Small intestine (tissue), 7 donors: Measurements from ENCODE around the gene ECHS1. TPM values are rescaled to one million over a fixed set of nuclear protein-coding genes. Genes with fewer than 3 reads are reported as not detected.
"Not testable (repeated sequence)": the region's sequence is repeated elsewhere in the genome, so short reads cannot be mapped to it uniquely, and the experiment has no call there.

Source experiments
- DNase-seq, 2 donors: peaks; one replicate each; pipeline versions ENCODE4 v3.0.0 to v3.0.0-alpha.2; 2013
- FAIRE-seq: peaks from 2 replicates; lab custom pipeline; 2012; peaks lifted over from hg19 to GRCh38; lab: Jason Lieb, UNC
- H3K27ac ChIP-seq, 3 donors: one replicate each; pipeline ENCODE4 v1.5.1; 2013; ENCODE audit warnings: low read length in 2 of 3, mild to moderate bottlenecking in 2 of 3, control low read depth in 1 of 3, inconsistent platforms in 1 of 3, low read depth in 1 of 3, moderate library complexity in 1 of 3
- H3K27me3 ChIP-seq, 3 donors: one replicate each; pipeline ENCODE4 v1.6.1; 2013; ENCODE audit warnings: low read length in 3 of 3, inconsistent platforms in 1 of 3; ENCODE audit not compliant: control insufficient read depth in 3 of 3, insufficient read depth in 3 of 3
- H3K36me3 ChIP-seq, 3 donors: one replicate each; pipeline ENCODE4 v1.6.1; 2013; ENCODE audit warnings: low read length in 3 of 3, inconsistent platforms in 1 of 3, low read depth in 1 of 3, mild to moderate bottlenecking in 1 of 3, moderate library complexity in 1 of 3; ENCODE audit not compliant: control insufficient read depth in 3 of 3, insufficient read depth in 2 of 3
- H3K4me1 ChIP-seq, 3 donors: one replicate each; pipeline ENCODE4 v1.6.1; 2013; ENCODE audit warnings: low read length in 2 of 3, inconsistent platforms in 1 of 3, low read depth in 1 of 3, mild to moderate bottlenecking in 1 of 3, moderate library complexity in 1 of 3; ENCODE audit not compliant: control insufficient read depth in 3 of 3, insufficient read depth in 2 of 3
- H3K4me3 ChIP-seq, 3 donors: one replicate each; pipeline ENCODE4 v1.5.1; 2013; ENCODE audit warnings: low read length in 3 of 3, control low read depth in 1 of 3, inconsistent platforms in 1 of 3, low read depth in 1 of 3, mild to moderate bottlenecking in 1 of 3, moderate library complexity in 1 of 3
- H3K9me3 ChIP-seq, 2 donors: one replicate each; pipeline ENCODE4 v1.6.1; 2013; ENCODE audit warnings: low read depth in 1 of 2, low read length in 1 of 2; ENCODE audit not compliant: control insufficient read depth in 2 of 2, insufficient read depth in 1 of 2
- WGBS, 3 donors: extraction: QIAGEN DNeasy Blood & Tissue Kit; methylation state at CpG; one replicate each; pipeline ENCODE4 v1.1.7; 2013; 5-methylcytosine and 5-hydroxymethylcytosine counted together
- polyA plus RNA-seq, 4 donors: library from polyadenylated mRNA; stranded (reverse) in 3 of 4; unstranded in 1 of 4; fragments of 200-250 nt in 3 of 4; fragments of 120-200 nt in 1 of 4; gene quantifications; one replicate each; pipeline versions ENCODE4 v1.2.1 to v1.2.3, GENCODE V29; 2013
- donor health status: healthy with polysubstance abuse.
- donor health status: control.
- donor health status: control.
- donor health status: Bipolar disorder and iron deficiency.
- donor health status: healthy.

ECHS1 gene
- polyA plus RNA-seq, 4 donors: 140 to 371 (median 225) TPM

DNA sequence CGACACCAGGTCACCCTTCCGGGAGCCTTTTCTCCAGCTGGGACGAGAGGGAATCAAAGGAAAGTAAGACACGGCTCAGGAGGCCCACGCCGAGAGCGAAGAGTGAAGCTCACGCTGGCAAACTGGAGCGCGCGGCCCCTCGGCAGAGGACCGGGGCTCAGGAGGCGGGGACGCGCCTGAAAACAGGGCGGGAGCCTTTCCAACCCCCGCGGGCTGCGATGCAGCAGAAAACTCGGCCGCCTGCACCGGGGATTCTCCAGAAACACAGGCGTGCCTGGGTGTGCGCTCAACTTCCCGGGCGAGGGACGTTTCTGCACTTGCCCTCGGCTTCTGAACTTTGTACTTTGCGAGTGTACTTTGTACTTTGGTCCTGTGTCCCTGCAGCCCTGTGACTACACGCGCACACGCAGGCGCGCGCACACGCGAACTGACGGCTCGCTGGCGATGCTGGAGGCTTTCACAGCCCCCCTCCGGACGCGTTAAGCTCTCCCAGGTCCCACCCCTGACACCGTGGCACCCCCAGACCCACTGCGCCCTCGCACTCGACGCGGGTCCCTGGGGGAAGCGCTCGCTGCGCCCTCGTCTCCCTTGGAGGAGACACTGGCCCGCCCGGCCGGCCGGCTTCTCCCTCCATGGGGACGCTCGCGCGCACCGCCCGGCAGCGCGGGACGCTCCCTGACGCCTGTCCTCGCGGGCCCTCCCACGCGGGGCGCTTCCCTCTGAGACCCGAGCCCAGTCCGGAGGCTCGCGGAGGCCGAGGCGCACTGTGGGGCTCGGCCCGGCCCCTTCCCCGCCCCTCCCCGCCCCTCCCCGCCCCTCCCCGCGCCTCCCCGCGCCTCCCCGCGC, 5.3 kb upstream of the ECHS1 start:
- Histone ChIP-seq H3K4me1 (peaks cover 0 to 13% (median 4%) of the 10 kb centered on the region in 3 donors), H3K4me3 (peak overlapping the region; percentile 36 to 81 (median 62)), H3K27ac (peak overlapping the region; percentile 89 to 100 (median 92)), H3K9me3 (no peaks in the 10 kb centered on the region), H3K36me3 (peaks cover 0 to 9% (median 0%) of the 10 kb centered on the region in 3 donors), H3K27me3 (no peaks in the 10 kb centered on the region)
- FAIRE-seq (no peak), DNase-seq (peak; percentile 93 to 96)
- 0 to 1% (median 0%) methylated on average over 52 to 83 of the region's 90 CpGs for WGBS, 3 donors

DNA sequence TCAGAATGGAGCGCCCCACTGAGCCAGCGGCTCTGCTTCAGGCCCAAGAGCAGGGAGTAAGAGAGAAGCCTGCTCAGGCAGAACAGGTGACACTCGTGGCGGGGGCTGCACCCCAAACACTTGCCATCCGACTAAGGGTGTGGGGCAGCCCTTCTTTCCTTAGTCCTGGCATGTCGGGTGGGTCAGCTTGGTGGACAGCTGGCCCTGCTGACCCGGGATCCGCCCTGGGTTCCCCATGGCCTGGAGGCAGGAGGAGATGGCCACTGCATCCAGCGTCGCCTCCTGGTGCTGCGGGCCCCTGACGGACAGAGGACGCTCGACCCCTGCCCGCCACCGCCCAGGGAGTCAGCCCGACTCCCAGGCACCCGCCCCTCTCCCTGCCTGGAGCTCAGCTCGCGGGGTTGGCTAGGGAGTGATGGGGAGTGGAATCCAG, 4.7 kb upstream of the ECHS1 start:
- 28 to 33% (median 30%) methylated on average over 14 to 20 of the region's 20 CpGs for WGBS, 3 donors
- FAIRE-seq: no peak
- H3K27me3 ChIP-seq: no peaks in the 10 kb centered on the region
- peaks cover 0 to 13% (median 4%) of the 10 kb centered on the region in 3 donors for H3K4me1 ChIP-seq
- DNase-seq: no peak
- peak overlapping the region; percentile 89 to 92 (median 91) for H3K27ac ChIP-seq
- peak overlapping the region; percentile 36 to 81 (median 62) for H3K4me3 ChIP-seq
- no peaks in the 10 kb centered on the region for H3K9me3 ChIP-seq
- peaks cover 0 to 8% (median 0%) of the 10 kb centered on the region in 3 donors for H3K36me3 ChIP-seq

DNA sequence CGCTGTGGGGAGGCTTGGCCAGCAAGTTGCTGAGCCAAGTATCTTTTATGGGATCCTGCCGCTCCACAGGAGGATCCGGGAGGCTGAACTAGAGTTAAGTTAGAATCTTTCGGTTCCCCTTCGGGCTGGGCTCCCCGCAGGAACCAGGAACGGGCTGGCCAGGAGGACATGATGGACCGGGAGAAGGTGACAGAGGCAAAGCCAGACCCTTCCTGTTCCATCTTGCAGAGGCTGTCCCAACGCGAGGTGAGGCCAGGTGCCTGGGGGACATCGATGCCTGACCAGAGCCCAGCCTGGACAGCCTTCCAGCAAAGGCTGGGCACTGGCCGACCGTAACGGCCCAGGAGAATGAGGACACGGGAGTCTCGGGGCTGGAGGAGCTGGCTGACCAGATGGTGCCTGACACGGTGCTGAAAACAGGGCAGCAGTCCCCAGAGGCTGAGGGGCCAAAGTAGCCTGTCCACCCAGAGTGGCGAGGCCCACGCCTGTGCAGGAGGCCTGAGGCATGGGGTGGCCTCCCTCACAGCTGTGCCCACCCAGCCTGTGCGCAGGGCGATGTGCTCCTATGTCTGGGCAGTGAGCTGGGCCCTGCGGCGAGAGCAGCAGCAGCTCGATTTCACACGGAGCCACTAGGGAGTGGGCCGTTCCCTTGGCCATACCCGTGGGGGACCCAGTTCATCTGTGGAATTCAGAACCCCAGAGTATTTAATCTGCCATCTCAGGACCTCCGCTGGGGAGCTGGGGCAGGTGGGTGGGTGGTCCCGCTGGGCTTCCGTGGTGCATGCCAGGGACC, 4.1 kb upstream of the ECHS1 start:
- no peak for DNase-seq
- no peak for FAIRE-seq
- Histone ChIP-seq H3K9me3 (no peaks in the 10 kb centered on the region), H3K4me1 (peaks cover 0 to 13% (median 4%) of the 10 kb centered on the region in 3 donors), H3K27me3 (no peaks in the 10 kb centered on the region), H3K4me3 (no peak overlapping the region), H3K36me3 (peaks cover 0 to 8% (median 0%) of the 10 kb centered on the region in 3 donors), H3K27ac (peak overlapping the region in 2 of 3 donors; percentile 91 to 92)
- WGBS, 3 donors: 92 to 94% (median 93%) methylated on average over 28 to 30 of the region's 30 CpGs

DNA sequence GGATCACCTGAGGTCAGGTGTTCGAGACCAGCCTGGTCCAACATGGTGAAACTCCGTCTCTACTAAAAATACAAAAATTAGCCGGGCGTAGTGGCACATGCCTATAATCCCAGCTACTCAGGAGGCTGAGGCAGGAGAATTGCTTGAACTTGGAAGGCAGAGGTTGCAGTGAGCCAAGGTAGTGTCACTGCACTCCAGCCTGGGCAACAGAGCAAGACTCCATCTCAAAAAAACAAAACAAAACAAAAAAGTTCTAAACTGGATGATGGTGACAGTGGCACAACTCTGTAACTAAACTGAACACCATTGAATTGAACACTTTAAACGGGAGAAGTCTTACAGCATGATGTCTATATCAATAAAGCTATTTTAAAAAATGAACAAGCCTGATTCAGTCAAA, 3.0 kb upstream of the ECHS1 start:
- peaks cover 0 to 13% (median 4%) of the 10 kb centered on the region in 3 donors for H3K4me1 ChIP-seq
- FAIRE-seq, H3K27ac ChIP-seq, H3K27me3 ChIP-seq, H3K36me3 ChIP-seq, H3K9me3 ChIP-seq, DNase-seq, H3K4me3 ChIP-seq: not testable (repeated sequence)
- WGBS, 3 donors: 95 to 96% (median 95%) methylated on average over 5 of the region's 5 CpGs

DNA sequence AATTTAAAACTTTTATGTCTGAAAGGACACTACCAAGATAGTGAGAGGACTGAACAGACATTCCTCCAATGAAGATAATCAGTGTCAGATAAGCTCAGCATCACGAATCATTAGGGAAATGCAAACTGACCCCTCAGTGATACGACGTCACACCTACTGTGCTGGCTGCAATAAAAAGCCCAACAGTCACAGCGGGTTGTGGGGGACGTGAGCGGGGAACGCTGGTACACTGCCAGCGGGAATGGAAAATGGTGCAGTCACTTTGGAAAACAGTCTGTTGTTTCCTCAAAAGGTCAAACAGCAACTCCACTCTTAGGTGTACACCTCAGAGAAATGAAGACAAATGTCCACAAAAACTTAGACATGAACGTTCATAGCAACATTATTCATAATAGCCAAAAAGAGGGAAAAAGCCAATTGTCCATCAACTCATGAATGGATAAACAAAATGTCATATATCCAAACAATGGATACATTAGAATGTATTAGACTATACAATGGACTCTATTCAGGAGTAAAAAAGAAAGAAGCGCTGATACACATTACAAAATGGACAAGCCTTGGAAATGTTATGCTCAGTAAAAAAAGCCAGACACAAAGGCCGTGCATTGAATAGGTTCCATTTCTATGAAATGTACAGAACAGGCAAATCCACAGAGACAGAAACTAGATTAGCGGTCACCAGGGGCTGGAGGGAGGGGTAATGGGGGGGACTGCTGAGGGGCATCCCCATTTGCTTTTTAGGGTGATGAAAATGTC, 2.4 kb upstream of the ECHS1 start:
- no peak for DNase-seq
- H3K4me3 ChIP-seq: no peak overlapping the region
- no peaks in the 10 kb centered on the region for H3K9me3 ChIP-seq
- H3K27ac ChIP-seq: no peak overlapping the region
- 82 to 90% (median 88%) methylated on average over 12 of the region's 12 CpGs for WGBS, 3 donors
- no peaks in the 10 kb centered on the region for H3K27me3 ChIP-seq
- peaks cover 0 to 13% (median 4%) of the 10 kb centered on the region in 3 donors for H3K4me1 ChIP-seq
- peaks cover 0 to 9% (median 3%) of the 10 kb centered on the region in 3 donors for H3K36me3 ChIP-seq
- FAIRE-seq: no peak

DNA sequence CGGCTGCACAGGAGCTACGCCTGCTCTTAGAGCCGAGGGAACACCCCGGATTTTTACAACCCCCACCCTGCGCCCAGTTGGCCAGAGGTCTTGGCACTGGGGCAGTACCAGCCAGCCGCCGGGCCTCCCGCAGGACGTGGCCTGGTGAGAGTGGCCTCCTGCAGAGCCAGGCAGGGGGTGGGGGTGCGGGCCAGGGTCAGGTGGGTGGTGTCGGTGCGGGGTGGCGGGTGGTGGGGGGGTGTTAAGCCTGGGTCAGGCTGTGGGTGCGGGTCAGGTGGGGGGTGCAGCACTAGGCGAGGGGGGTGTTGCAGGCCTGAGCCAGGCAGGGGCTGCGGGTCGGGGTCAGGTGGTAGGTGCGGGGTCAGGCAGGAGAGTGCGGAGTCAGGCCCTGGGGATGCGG, 647 bp downstream of the ECHS1 start:
- H3K9me3 ChIP-seq: no peaks in the 10 kb centered on the region
- no peaks in the 10 kb centered on the region for H3K27me3 ChIP-seq
- 15 to 35% (median 17%) methylated on average over 15 to 20 of the region's 20 CpGs for WGBS, 3 donors
- peaks cover 0 to 4% (median 0%) of the 10 kb centered on the region in 3 donors for H3K4me1 ChIP-seq
- H3K36me3 ChIP-seq: peaks cover 7 to 36% (median 19%) of the 10 kb centered on the region in 3 donors
- H3K27ac ChIP-seq: no peak overlapping the region
- peak overlapping the region; percentile 24 to 72 (median 71) for H3K4me3 ChIP-seq
- FAIRE-seq (no peak), DNase-seq (peak in 1 of 2 donors; percentile 36)

DNA sequence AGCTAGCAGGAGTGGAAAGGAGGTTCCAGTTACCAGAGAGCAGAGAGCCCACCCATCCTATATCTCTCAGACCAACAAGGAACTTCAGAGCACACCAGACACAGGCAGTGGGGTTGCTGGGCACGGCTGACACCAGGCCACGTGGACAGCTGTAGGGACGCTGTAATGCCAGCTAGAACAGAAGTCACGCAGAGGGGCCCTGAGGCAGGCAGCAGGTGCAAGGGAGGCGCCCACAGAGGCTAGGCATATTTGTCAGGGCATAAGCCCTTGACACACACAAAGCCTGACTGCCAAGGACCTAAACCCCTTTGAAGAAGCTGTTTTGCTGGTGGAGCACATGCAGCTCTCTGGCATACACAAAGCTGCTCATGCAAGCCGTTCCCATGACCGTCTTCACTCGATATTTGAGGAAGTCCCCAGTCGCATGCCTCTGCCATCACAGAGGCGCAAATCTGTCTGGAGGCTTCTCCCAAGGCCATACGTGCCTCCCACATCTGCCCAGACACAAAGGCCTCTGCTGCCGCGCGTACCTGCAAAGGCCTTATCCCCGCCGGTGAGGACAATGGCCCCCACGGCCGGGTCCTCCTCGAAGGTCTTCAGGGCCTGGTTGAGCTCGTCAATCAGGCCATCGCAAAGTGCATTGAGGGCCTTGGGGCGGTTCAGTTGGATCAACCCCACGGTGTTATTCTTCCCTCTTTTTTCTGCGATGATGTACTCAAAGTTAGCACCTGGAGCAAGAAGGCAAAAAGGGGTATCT, 2.9 kb downstream of the ECHS1 start:
- Histone ChIP-seq H3K27ac (no peak overlapping the region), H3K4me3 (no peak overlapping the region), H3K9me3 (no peaks in the 10 kb centered on the region), H3K36me3 (peaks cover 12 to 55% (median 32%) of the 10 kb centered on the region in 3 donors), H3K4me1 (no peaks in the 10 kb centered on the region), H3K27me3 (no peaks in the 10 kb centered on the region)
- no peak for FAIRE-seq
- 90 to 91% (median 91%) methylated on average over 24 of the region's 24 CpGs for WGBS, 3 donors
- no peak for DNase-seq
